HL-60/S4 (cell line): ENCODE data around the gene PDLIM4.

Source experiments
- in situ Hi-C: fragments of 300-500 bp; cut with MboI; formaldehyde crosslinking; loops from 2 replicates; pipeline ENCODE4 v1.14.3; 2022; ENCODE audit warnings: low sequenced_read_pairs

The PDLIM4 gene

GRCh38 chr5:132227235-132227484 lies 30.3 kb upstream of the PDLIM4 start:
- in situ Hi-C loops: no loop called here

- in situ Hi-C loops: no loop called here
Observed at GRCh38 chr5:132227485-132228240, 29.8 kb upstream of the PDLIM4 start, which contains the start of gene P4HA2. Gene P4HA2, minus strand, starts transcription at chr5:132227853. Its CDS starts 9,227 bp downstream, at chr5:132218626.

GRCh38 chr5:132228241-132229035 lies 29.1 kb upstream of the PDLIM4 start:
- in situ Hi-C loops: no loop called here

- in situ Hi-C loops: no loop called here
Observed at GRCh38 chr5:132229236-132229635, 28.3 kb upstream of the PDLIM4 start.

GRCh38 chr5:132230871-132231270 lies 26.6 kb upstream of the PDLIM4 start:
- in situ Hi-C loops: no loop called here

- in situ Hi-C loops: no loop called here
Observed at GRCh38 chr5:132232465-132232864, 25.0 kb upstream of the PDLIM4 start.

- in situ Hi-C loops: no loop called here
Observed at GRCh38 chr5:132233081-132233480, 24.4 kb upstream of the PDLIM4 start.

- in situ Hi-C loops: no loop called here
Observed at GRCh38 chr5:132233811-132234683, 23.4 kb upstream of the PDLIM4 start.

GRCh38 chr5:132234684-132235062 lies 22.8 kb upstream of the PDLIM4 start:
- in situ Hi-C loops: no loop called here

- in situ Hi-C loops: no loop called here
Observed at GRCh38 chr5:132235340-132235739, 22.2 kb upstream of the PDLIM4 start.

- in situ Hi-C loops: no loop called here
Observed at GRCh38 chr5:132237141-132237540, 20.4 kb upstream of the PDLIM4 start.

GRCh38 chr5:132237670-132238069 lies 19.8 kb upstream of the PDLIM4 start:
- in situ Hi-C loops: no loop called here

- in situ Hi-C loops: no loop called here
Observed at GRCh38 chr5:132238169-132238744, 19.2 kb upstream of the PDLIM4 start.

- in situ Hi-C loops: no loop called here
Observed at GRCh38 chr5:132238901-132239500, 18.5 kb upstream of the PDLIM4 start.

GRCh38 chr5:132239776-132240175 lies 17.7 kb upstream of the PDLIM4 start:
- in situ Hi-C loops: no loop called here

GRCh38 chr5:132243366-132243977 lies 14.0 kb upstream of the PDLIM4 start:
- in situ Hi-C loops: no loop called here

GRCh38 chr5:132245593-132245992 lies 11.9 kb upstream of the PDLIM4 start:
- in situ Hi-C loops: no loop called here

- in situ Hi-C loops: no loop called here
Observed at GRCh38 chr5:132246806-132247205, 10.7 kb upstream of the PDLIM4 start.

- in situ Hi-C loops: no loop called here
Observed at GRCh38 chr5:132250547-132250946, 6.9 kb upstream of the PDLIM4 start.

- in situ Hi-C loops: no loop called here
Observed at GRCh38 chr5:132251220-132251725, 6.2 kb upstream of the PDLIM4 start.
